Measurements from ENCODE around the gene HTR7. TPM values are rescaled to one million over a fixed set of nuclear protein-coding genes. Genes with fewer than 3 reads are reported as not detected.

Gene HTR7
- total and polyA plus RNA-seq, 2 experiments from 2014 or later: 0.65 to 1.2 TPM

GRCh38 chr10:90745565-90745964, 112.3 kb downstream of the HTR7 start:
- H3K4me3 ChIP-seq: no peak overlapping the region
- H3K4me1 ChIP-seq (ENCODE audit: insufficient read depth): peaks cover 12% of the 10 kb centered on the region
- H2AFZ ChIP-seq: no peak overlapping the region
- H3K27ac ChIP-seq: no peak overlapping the region
- H3K9me2 ChIP-seq (ENCODE audit: insufficient read depth): no peaks in the 10 kb centered on the region
- no peaks in the 10 kb centered on the region for H4K20me1 ChIP-seq (ENCODE audit: insufficient read depth)
- no peaks in the 10 kb centered on the region for H3K9me3 ChIP-seq (ENCODE audit: low read depth)
- in situ Hi-C loops (cut with MboI): loop anchor here (10.0 kb wide), 1 partner anchor 109 kb away; the partner anchor contains the start of gene HTR7
- TF ChIP-seq EZH2 (IDR thresholded peaks at IDR 0.05; ENCODE audit: insufficient read depth, poor library complexity, severe bottlenecking) (no peak), EZH2phosphoT487 (IDR thresholded peaks at IDR 0.05; ENCODE audit: insufficient read depth, low read depth) (no peak)
- peak; percentile 6 for DNase-seq
- H3K79me2 ChIP-seq (ENCODE audit: insufficient read depth): no peaks in the 10 kb centered on the region
- no peaks in the 10 kb centered on the region for H3K36me3 ChIP-seq (ENCODE audit: low read depth)
- 20 to 23% methylated on average over 2 of the region's 2 CpGs for WGBS, 2 experiments (ENCODE audit: low coverage in 1 of 2, low lambda C conversion rate in 2 of 2, missing lambda C conversion rate in 2 of 2)
- no peak overlapping the region for H3K9ac ChIP-seq
- peaks cover 10% of the 10 kb centered on the region for H3F3A ChIP-seq (ENCODE audit: insufficient read depth)
- no peak overlapping the region for H3K4me2 ChIP-seq (ENCODE audit: unreplicated experiment)
- no peaks in the 10 kb centered on the region for H3K27me3 ChIP-seq (replicated peaks; ENCODE audit: insufficient read depth)

GRCh38 chr10:90743291-90743690, 114.5 kb downstream of the HTR7 start:
- Histone ChIP-seq H3K4me1 (ENCODE audit: insufficient read depth) (peaks cover 12% of the 10 kb centered on the region), H3K36me3 (ENCODE audit: low read depth) (no peaks in the 10 kb centered on the region), H3K4me2 (ENCODE audit: unreplicated experiment) (no peak overlapping the region), H3K4me3 (no peak overlapping the region), H3K27ac (no peak overlapping the region), H3K9me2 (ENCODE audit: insufficient read depth) (no peaks in the 10 kb centered on the region), H3F3A (ENCODE audit: insufficient read depth) (peaks cover 10% of the 10 kb centered on the region), H3K27me3 (replicated peaks; ENCODE audit: insufficient read depth) (no peaks in the 10 kb centered on the region), H3K9ac (no peak overlapping the region), H3K79me2 (ENCODE audit: insufficient read depth) (no peaks in the 10 kb centered on the region), H4K20me1 (ENCODE audit: insufficient read depth) (no peaks in the 10 kb centered on the region), H3K9me3 (ENCODE audit: low read depth) (no peaks in the 10 kb centered on the region), H2AFZ (no peak overlapping the region)
- DNase-seq: no peak
- WGBS, 2 experiments (ENCODE audit: low coverage in 1 of 2, low lambda C conversion rate in 2 of 2, missing lambda C conversion rate in 2 of 2): 89 to 91% methylated on average over 3 of the region's 3 CpGs
- in situ Hi-C loops (cut with MboI): loop anchor here (10.0 kb wide), 1 partner anchor 112 kb away; the partner anchor contains the start of gene HTR7
- no peak for TF ChIP-seq EZH2 (IDR thresholded peaks at IDR 0.05; ENCODE audit: insufficient read depth, poor library complexity, severe bottlenecking)
- no peak for TF ChIP-seq EZH2phosphoT487 (IDR thresholded peaks at IDR 0.05; ENCODE audit: insufficient read depth, low read depth)

GRCh38 chr10:90741926-90742565, 115.8 kb downstream of the HTR7 start:
- Histone ChIP-seq H3K9me2 (ENCODE audit: insufficient read depth) (no peaks in the 10 kb centered on the region), H3K79me2 (ENCODE audit: insufficient read depth) (no peaks in the 10 kb centered on the region), H4K20me1 (ENCODE audit: insufficient read depth) (no peaks in the 10 kb centered on the region), H3K4me1 (ENCODE audit: insufficient read depth) (peaks cover 12% of the 10 kb centered on the region), H3F3A (ENCODE audit: insufficient read depth) (peaks cover 10% of the 10 kb centered on the region), H3K9ac (no peak overlapping the region), H3K4me3 (no peak overlapping the region), H2AFZ (no peak overlapping the region), H3K36me3 (ENCODE audit: low read depth) (no peaks in the 10 kb centered on the region), H3K9me3 (ENCODE audit: low read depth) (no peaks in the 10 kb centered on the region), H3K27me3 (replicated peaks; ENCODE audit: insufficient read depth) (no peaks in the 10 kb centered on the region), H3K4me2 (ENCODE audit: unreplicated experiment) (peak overlapping the region; percentile 18), H3K27ac (peak overlapping the region; percentile 27; the same call in 1 of the 2 replicates)
- DNase-seq: peak; percentile 73
- 29 to 31% methylated on average over 3 of the region's 3 CpGs for WGBS, 2 experiments (ENCODE audit: low coverage in 1 of 2, low lambda C conversion rate in 2 of 2, missing lambda C conversion rate in 2 of 2)
- TF ChIP-seq EZH2phosphoT487 (IDR thresholded peaks at IDR 0.05; ENCODE audit: insufficient read depth, low read depth) (0 out of 2 replicates have a peak, but pooled peaks have one; percentile 54), EZH2 (IDR thresholded peaks at IDR 0.05; ENCODE audit: insufficient read depth, poor library complexity, severe bottlenecking) (no peak)
- in situ Hi-C loops (cut with MboI): loop anchor here (10.0 kb wide), 1 partner anchor 113 kb away; the partner anchor contains the start of gene HTR7

GRCh38 chr10:90740265-90740664, 117.6 kb downstream of the HTR7 start:
- H3K79me2 ChIP-seq (ENCODE audit: insufficient read depth): no peaks in the 10 kb centered on the region
- WGBS, 2 experiments (ENCODE audit: low coverage in 1 of 2, low lambda C conversion rate in 2 of 2, missing lambda C conversion rate in 2 of 2): 63 to 64% methylated on average over 2 of the region's 2 CpGs
- no peak overlapping the region for H3K4me3 ChIP-seq
- H3F3A ChIP-seq (ENCODE audit: insufficient read depth): peaks cover 10% of the 10 kb centered on the region
- no peak overlapping the region for H3K9ac ChIP-seq
- no peaks in the 10 kb centered on the region for H3K27me3 ChIP-seq (replicated peaks; ENCODE audit: insufficient read depth)
- no peaks in the 10 kb centered on the region for H3K9me2 ChIP-seq (ENCODE audit: insufficient read depth)
- H3K4me2 ChIP-seq (ENCODE audit: unreplicated experiment): no peak overlapping the region
- H2AFZ ChIP-seq: no peak overlapping the region
- in situ Hi-C loops (cut with MboI): loop anchor here (10.0 kb wide), 1 partner anchor 115 kb away; the partner anchor contains the start of gene HTR7
- DNase-seq: no peak
- no peak for TF ChIP-seq EZH2 (IDR thresholded peaks at IDR 0.05; ENCODE audit: insufficient read depth, poor library complexity, severe bottlenecking)
- TF ChIP-seq EZH2phosphoT487 (IDR thresholded peaks at IDR 0.05; ENCODE audit: insufficient read depth, low read depth): no peak
- H3K9me3 ChIP-seq (ENCODE audit: low read depth): no peaks in the 10 kb centered on the region
- H3K4me1 ChIP-seq (ENCODE audit: insufficient read depth): peaks cover 12% of the 10 kb centered on the region
- no peaks in the 10 kb centered on the region for H3K36me3 ChIP-seq (ENCODE audit: low read depth)
- no peaks in the 10 kb centered on the region for H4K20me1 ChIP-seq (ENCODE audit: insufficient read depth)
- H3K27ac ChIP-seq: no peak overlapping the region
